Neural cell (in vitro differentiated cells): ENCODE data around the gene CAGE1.

Experiments used
- EP300 ChIP-seq: fragments of 450-650 bp; conservative IDR thresholded peaks from 2 replicates; pipeline ENCODE4 v1.6.1; 2014; ENCODE audit warnings: antibody characterized with exemption, mild to moderate bottlenecking, moderate library complexity; ENCODE audit not compliant: poor library complexity, severe bottlenecking
- EZH2 ChIP-seq: fragments of 200-600, 300-800 bp; shearing (Covaris generic), sonication (generic); IDR thresholded peaks from 2 replicates; pipeline ENCODE4 v1.6.1; 2014; ENCODE audit warnings: antibody characterized with exemption, low read length, borderline replicate concordance, mild to moderate bottlenecking; ENCODE audit not compliant: insufficient read depth, poor library complexity, severe bottlenecking
- MXI1 ChIP-seq: fragments of 450-650 bp; conservative IDR thresholded peaks from 2 replicates; pipeline ENCODE4 v1.6.1; 2014; ENCODE audit warnings: antibody characterized with exemption, mild to moderate bottlenecking; ENCODE audit not compliant: poor library complexity, severe bottlenecking
- POLR2AphosphoS5 ChIP-seq: IDR thresholded peaks from 2 replicates; pipeline ENCODE4 v1.6.1; 2012
- RAD21 ChIP-seq: fragments of 450-650 bp; conservative IDR thresholded peaks from 2 replicates; pipeline ENCODE4 v1.6.1; 2014; ENCODE audit warnings: antibody characterized with exemption, mild to moderate bottlenecking, moderate library complexity
- SMC3 ChIP-seq: fragments of 450-650 bp; conservative IDR thresholded peaks from 2 replicates; pipeline ENCODE4 v1.6.1; 2014; ENCODE audit warnings: antibody characterized with exemption, mild to moderate bottlenecking, moderate library complexity; ENCODE audit not compliant: poor library complexity
- TAF1 ChIP-seq: IDR thresholded peaks from 2 replicates; pipeline ENCODE4 v1.6.1; 2012; ENCODE audit warnings: low read depth
- TF ChIP-seq, protein P1 (sequence below): fragments of 450-650 bp; IDR thresholded peaks from 2 replicates; pipeline ENCODE4 v1.5.1; 2014; ENCODE audit warnings: antibody characterized with exemption, mild to moderate bottlenecking, moderate library complexity; ENCODE audit not compliant: poor library complexity, severe bottlenecking

- TF ChIP-seq, protein P1, sequence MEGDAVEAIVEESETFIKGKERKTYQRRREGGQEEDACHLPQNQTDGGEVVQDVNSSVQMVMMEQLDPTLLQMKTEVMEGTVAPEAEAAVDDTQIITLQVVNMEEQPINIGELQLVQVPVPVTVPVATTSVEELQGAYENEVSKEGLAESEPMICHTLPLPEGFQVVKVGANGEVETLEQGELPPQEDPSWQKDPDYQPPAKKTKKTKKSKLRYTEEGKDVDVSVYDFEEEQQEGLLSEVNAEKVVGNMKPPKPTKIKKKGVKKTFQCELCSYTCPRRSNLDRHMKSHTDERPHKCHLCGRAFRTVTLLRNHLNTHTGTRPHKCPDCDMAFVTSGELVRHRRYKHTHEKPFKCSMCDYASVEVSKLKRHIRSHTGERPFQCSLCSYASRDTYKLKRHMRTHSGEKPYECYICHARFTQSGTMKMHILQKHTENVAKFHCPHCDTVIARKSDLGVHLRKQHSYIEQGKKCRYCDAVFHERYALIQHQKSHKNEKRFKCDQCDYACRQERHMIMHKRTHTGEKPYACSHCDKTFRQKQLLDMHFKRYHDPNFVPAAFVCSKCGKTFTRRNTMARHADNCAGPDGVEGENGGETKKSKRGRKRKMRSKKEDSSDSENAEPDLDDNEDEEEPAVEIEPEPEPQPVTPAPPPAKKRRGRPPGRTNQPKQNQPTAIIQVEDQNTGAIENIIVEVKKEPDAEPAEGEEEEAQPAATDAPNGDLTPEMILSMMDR, result no peak
- TF ChIP-seq EZH2, result no peak
- no peak for TF ChIP-seq EP300
- TF ChIP-seq SMC3, result no peak
- no peak for TF ChIP-seq POLR2AphosphoS5
- no peak for TF ChIP-seq RAD21
- no peak for TF ChIP-seq MXI1
- no peak for TF ChIP-seq TAF1
Measured at GRCh38 chr6:7334685-7335084, 54.9 kb downstream of the CAGE1 start.
